Transverse colon (tissue), 4 donors: Measurements from ENCODE around the gene SLC22A4. TPM values are rescaled to one million over a fixed set of nuclear protein-coding genes. Genes with fewer than 3 reads are reported as not detected.

Experiments used
- DNase-seq: peaks from one replicate; pipeline ENCODE4 v3.0.0-alpha.2; 2019
- H3K27ac ChIP-seq, 4 donors: fragments of 200-600 bp; sonication (generic); 2 replicates each; pipeline ENCODE4 v1.5.1; 2016 to 2018; ENCODE audit warnings: inconsistent platforms in 4 of 4
- H3K27me3 ChIP-seq: fragments of 200-600 bp; sonication (generic); 2 replicates; pipeline ENCODE4 v1.5.1; 2017; ENCODE audit warnings: inconsistent platforms
- H3K36me3 ChIP-seq, 4 donors: fragments of 200-600 bp; sonication (generic); 2 replicates each; pipeline ENCODE4 v1.5.1; 2017 to 2019; ENCODE audit warnings: inconsistent platforms in 4 of 4
- H3K4me1 ChIP-seq, 4 donors: fragments of 200-600 bp; sonication (generic); 2 replicates each; pipeline ENCODE4 v1.5.1; 2017 to 2020; ENCODE audit warnings: inconsistent platforms in 4 of 4
- H3K4me3 ChIP-seq, 4 donors: fragments of 200-600 bp; sonication (generic); 1 replicate in 1 of 4; 2 replicates in 3 of 4; pipeline versions ENCODE4 v1.5.1 to v1.6.1; 2017 to 2019; ENCODE audit warnings: inconsistent platforms in 4 of 4
- H3K9me3 ChIP-seq, 2 donors: fragments of 200-600 bp; sonication (generic); 2 replicates each; pipeline ENCODE4 v1.5.1; 2017 to 2019; ENCODE audit warnings: inconsistent platforms in 2 of 2
- EP300 ChIP-seq: sonication (generic); formaldehyde crosslinking; IDR thresholded peaks from one replicate; pipeline ENCODE4 v1.6.1; 2017; ENCODE audit warnings: antibody characterized with exemption, low read depth
- POLR2A ChIP-seq: fragments of 450-650 bp; IDR thresholded peaks from one replicate; pipeline ENCODE4 v1.6.1; 2016; ENCODE audit warnings: antibody characterized with exemption, mild to moderate bottlenecking, moderate library complexity
- POLR2AphosphoS5 ChIP-seq, 3 donors: sonication (generic); formaldehyde crosslinking; IDR thresholded peaks; one replicate each; pipeline ENCODE4 v1.6.1; 2016; ENCODE audit warnings: antibody characterized with exemption in 3 of 3
- WGBS, 2 donors: methylation state at CpG; one replicate each; pipeline ENCODE4 v1.1.5; 2018; ENCODE audit warnings: low coverage in 1 of 2; 5-methylcytosine and 5-hydroxymethylcytosine counted together
- in situ Hi-C, 4 donors: fragments of 200-750 bp; cut with MboI; loops; one replicate each; pipeline versions ENCODE4 v1.15.0 to v1.15.1; 2017; ENCODE audit warnings: low sequenced_read_pairs in 3 of 4, low pct_ligation_motif_present in 1 of 4, low pct_unique_long_range_greater_than_20kb in 1 of 4
- intact Hi-C: fragments of 100-400 bp; cut with DNase I; formaldehyde crosslinking; loops from one replicate; pipeline ENCODE4 v1.15.1; 2023; ENCODE audit warnings: low total_unique reads
- total RNA-seq, 4 donors: library from RNA; depleted of rRNA; stranded (reverse); fragments of >200 nt; gene quantifications; one replicate each; pipeline ENCODE4 v1.1.0, GENCODE V29; 2016
- TF ChIP-seq, protein P1 (sequence below), 5 experiments: fragments of 200-600 bp in 3 of 5; fragments of 450-650 bp in 2 of 5; sonication (generic) in 3 of 5; IDR thresholded peaks; 1 replicate in 2 of 5; 2 replicates in 3 of 5; pipeline ENCODE4 v1.5.1; 2016 to 2017; ENCODE audit warnings: antibody characterized with exemption in 5 of 5, inconsistent platforms in 3 of 5, mild to moderate bottlenecking in 2 of 5, moderate library complexity in 1 of 5

The SLC22A4 gene
- total RNA-seq, 4 donors from 2014 or later = 1.6 to 48.3 (median 14.5) TPM; not detected in 1

DNA sequence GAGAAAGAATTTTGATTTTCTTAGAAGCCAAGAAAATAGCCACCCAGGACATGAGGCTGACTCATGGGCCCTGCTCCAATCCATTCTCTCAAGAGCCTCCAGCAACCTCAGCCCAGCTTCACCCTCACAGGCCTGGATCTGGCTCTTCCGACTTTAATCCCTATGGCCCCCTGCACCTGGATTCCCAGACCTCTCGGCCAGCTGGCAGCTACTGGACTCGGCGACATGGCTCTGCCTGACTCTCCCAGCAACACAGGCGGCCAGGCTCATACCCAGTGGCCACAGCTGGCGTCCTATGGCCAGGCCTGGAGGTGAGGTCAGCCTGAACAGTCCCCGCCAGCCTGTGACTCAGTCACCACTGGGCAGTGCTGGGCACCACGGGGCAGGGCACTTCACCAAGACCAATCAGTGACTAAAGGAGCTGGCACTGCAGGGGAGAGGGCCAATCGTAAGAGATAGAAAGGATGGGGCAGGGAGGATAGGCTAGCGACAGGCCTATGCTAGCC lies 42.9 kb upstream of the SLC22A4 start:
- Histone ChIP-seq H3K4me3 (no peak overlapping the region), H3K27ac (no peak overlapping the region), H3K36me3 (no peaks in the 10 kb centered on the region), H3K27me3 (peaks cover under 1% of the 10 kb centered on the region), H3K4me1 (peaks cover 0 to 8% (median 0%) of the 10 kb centered on the region in 4 donors), H3K9me3 (peaks cover 3 to 7% of the 10 kb centered on the region in 2 donors)
- TF ChIP-seq, protein P1, sequence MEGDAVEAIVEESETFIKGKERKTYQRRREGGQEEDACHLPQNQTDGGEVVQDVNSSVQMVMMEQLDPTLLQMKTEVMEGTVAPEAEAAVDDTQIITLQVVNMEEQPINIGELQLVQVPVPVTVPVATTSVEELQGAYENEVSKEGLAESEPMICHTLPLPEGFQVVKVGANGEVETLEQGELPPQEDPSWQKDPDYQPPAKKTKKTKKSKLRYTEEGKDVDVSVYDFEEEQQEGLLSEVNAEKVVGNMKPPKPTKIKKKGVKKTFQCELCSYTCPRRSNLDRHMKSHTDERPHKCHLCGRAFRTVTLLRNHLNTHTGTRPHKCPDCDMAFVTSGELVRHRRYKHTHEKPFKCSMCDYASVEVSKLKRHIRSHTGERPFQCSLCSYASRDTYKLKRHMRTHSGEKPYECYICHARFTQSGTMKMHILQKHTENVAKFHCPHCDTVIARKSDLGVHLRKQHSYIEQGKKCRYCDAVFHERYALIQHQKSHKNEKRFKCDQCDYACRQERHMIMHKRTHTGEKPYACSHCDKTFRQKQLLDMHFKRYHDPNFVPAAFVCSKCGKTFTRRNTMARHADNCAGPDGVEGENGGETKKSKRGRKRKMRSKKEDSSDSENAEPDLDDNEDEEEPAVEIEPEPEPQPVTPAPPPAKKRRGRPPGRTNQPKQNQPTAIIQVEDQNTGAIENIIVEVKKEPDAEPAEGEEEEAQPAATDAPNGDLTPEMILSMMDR (IDR thresholded peaks at IDR 0.05) = no peak
- TF ChIP-seq POLR2A (no peak), POLR2AphosphoS5 (IDR thresholded peaks at IDR 0.05) (no peak), EP300 (no peak)
- intact Hi-C loops = no loop called here
- WGBS, 2 donors = 96% methylated on average over 9 of the region's 10 CpGs; no CpG with 5 or more reads in 1 of the 2 donors
- in situ Hi-C loops = loop anchor here in 1 of 4 donors (25.0 kb wide), 1 partner anchor 286 kb away; the partner anchor contains the start of gene IL5
- peak; percentile 4 for DNase-seq

DNA sequence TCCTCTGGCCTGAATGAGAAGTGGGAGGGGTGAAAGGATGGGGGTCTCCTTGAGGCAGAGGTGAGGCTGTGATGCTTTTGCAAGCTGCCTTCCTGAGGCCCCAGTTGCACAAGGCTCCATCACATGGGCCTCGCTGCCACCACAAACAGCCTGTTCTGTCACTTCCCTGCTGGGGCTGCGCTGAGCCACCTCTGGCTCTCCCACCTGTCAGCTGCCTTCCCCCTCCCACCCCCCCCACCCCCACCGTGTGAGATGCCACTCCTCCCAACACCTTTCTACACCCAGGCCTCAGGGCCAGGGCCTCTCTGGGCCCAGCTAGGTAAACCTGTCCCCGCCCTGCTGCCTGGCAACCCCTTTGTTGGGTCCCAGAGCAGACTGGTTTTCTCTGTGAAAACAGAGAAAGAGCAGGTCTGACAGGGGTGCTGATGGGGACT lies 41.2 kb upstream of the SLC22A4 start:
- in situ Hi-C loops = loop anchor here in 1 of 4 donors (25.0 kb wide), 1 partner anchor 284 kb away; the partner anchor contains the start of gene IL5

DNA sequence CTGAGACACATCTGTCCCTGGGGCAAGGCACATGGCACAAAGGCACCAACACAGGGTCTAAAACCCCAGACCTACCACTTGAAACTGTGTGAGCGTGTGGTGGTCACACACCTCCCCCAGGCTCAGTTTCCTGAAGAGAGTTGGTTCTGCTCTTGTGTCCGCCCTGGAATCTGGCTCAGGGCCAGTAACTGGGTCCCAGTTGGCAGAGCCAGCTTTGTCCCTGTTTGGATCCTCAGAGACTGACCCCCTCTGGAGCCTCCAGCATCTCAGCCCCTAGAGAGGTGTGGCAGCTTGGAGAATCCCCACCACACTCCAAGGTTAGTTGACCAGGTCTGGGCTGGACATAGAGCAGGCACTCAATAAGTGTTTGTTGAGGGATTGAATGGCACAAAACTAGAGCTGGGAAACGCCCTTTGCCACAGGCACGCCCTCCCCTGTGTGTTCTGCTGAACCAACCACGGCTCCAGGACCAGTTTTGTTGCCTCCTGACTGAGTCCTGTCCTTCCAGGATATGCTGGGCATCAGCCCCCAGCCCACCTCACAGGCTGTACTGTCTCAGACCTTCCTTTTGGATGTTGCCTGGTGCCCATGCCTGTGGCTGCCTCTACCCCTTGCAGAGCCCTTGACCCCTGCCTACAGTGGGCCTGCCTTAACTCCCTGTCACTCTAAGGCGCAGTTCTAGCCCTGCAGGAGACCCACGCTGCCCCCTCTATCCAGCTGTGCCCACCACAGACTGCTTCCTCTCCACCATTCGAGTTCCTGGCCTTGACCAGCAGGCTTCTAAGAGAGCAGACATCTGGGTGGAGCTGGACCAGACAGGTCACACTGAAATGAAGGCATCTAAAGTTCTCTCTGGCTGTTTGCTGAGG lies 40.5 kb upstream of the SLC22A4 start:
- Histone ChIP-seq H3K27ac (no peak overlapping the region), H3K36me3 (no peaks in the 10 kb centered on the region), H3K4me3 (no peak overlapping the region), H3K4me1 (peaks cover 0 to 15% (median 5%) of the 10 kb centered on the region in 4 donors), H3K27me3 (peaks cover 17% of the 10 kb centered on the region), H3K9me3 (no peaks in the 10 kb centered on the region)
- TF ChIP-seq EP300 = no peak
- TF ChIP-seq POLR2AphosphoS5 (IDR thresholded peaks at IDR 0.05) = no peak
- no peak for TF ChIP-seq POLR2A
- TF ChIP-seq, protein P1 (IDR thresholded peaks at IDR 0.05) = no peak
- peak; percentile 21 for DNase-seq
- WGBS, 2 donors = 69% methylated on average over 8 of the region's 8 CpGs; no CpG with 5 or more reads in 1 of the 2 donors
- in situ Hi-C loops (loop anchor here in 1 of 4 donors (25.0 kb wide), 1 partner anchor 284 kb away; the partner anchor contains the start of gene IL5), intact Hi-C loops (no loop called here)

More for the DNA sequence above, 41.2 kb upstream of the SLC22A4 start:
- intact Hi-C loops = no loop called here
- TF ChIP-seq, protein P1 (IDR thresholded peaks at IDR 0.05) = no peak
- TF ChIP-seq POLR2AphosphoS5 (IDR thresholded peaks at IDR 0.05) (no peak), EP300 (no peak), POLR2A (no peak)
- Histone ChIP-seq H3K9me3 (no peaks in the 10 kb centered on the region), H3K4me1 (peaks cover 0 to 15% (median 3%) of the 10 kb centered on the region in 4 donors), H3K27ac (no peak overlapping the region), H3K4me3 (no peak overlapping the region), H3K27me3 (peaks cover 16% of the 10 kb centered on the region), H3K36me3 (no peaks in the 10 kb centered on the region)
- 76% methylated on average over 3 of the region's 4 CpGs; no CpG with 5 or more reads in 1 of the 2 donors for WGBS, 2 donors
- peak; percentile 11 for DNase-seq
